DMS53 (cell line): ENCODE measurements around the gene TBC1D13.
"Not testable (repeated sequence)": the region's sequence is repeated elsewhere in the genome, so short reads cannot be mapped to it uniquely, and the experiment has no call there.

Source experiments
- DNase-seq: peaks from one replicate; lab custom pipeline; 2025; lab: John Stamatoyannopoulos, UW

Gene TBC1D13

GRCh38 chr9:128845186-128845931, 58.3 kb downstream of the TBC1D13 start:
- peak; percentile 70 for DNase-seq

DNA sequence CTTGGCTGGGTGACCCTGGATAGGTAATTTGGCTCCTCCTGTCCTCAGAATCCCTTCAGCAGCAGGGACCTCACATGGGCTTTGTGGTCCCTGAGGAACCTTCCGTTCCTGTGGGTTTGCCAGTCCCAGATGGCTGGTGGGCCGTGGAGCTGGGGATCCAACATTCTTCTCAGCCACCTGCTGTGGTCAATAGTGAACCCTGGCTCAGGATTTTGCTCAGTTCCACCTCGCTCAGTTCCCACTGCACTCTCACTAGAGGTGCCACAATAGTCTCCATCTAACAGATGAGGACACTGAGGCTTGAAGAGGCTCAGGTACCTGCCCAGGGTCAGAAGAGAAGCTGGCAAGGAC, 59.6 kb downstream of the TBC1D13 start:
- DNase-seq: no peak

- no peak for DNase-seq
Measured at GRCh38 chr9:128847803-128848202, 60.8 kb downstream of the TBC1D13 start.

DNA sequence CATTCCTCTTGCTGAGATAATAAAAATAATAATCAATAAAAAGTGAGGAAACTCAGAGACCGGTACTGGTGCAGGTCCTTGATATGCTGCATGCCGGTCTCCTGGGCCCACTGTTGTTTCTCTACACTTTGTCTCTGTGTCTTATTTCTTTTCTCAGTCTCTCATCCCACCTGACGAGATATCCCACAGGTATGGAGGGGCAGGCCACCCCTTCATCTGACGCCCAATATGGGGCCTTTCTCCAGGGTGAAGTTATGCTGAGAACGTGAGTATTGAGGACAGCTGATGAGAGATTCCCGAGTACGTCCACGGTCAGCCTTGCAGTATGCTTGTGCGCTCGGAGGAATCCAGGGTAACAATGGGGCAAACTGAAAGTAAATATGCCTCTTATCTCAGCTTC, 64.0 kb downstream of the TBC1D13 start:
- DNase-seq: not testable (repeated sequence)

DNA sequence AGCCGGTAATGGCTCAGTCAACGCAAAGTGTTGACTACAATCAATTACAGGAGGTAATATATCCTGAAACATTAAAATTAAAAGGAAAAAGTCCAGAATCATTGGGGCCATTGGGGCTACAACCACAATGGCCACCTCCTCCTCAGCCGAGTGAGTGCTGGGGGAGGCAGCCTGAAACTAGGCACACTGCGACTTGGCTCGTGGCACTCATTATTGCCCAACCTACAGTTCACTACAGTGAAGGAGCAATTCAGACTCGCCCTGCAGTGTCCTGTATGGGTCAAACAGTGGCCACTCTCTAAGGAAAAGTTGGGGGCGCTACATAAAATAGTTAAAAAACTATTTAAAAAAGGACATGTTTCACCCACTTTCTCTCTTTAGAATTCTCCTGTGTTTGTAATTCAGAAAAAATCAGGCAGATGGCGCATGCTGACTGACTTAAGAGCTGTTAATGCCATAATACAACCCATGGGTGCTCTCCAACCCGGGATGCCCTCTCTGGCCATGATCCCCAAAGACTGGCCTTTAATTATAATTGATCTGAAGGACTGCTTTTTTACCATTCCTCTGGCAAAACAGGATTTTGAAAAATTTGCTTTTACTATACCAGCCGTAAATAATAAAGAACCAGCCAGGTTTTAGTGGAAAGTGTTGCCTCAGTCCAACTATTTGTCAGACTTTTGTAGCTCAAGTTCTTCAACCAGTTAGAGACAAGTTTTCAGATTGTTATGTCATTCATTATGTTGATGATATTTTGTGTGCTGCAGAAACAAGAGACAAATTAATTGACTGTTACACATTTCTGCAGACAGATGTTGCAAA, 64.9 kb downstream of the TBC1D13 start:
- peak; percentile 66 for DNase-seq

- DNase-seq: not testable (repeated sequence)
Measured at GRCh38 chr9:128852646-128853045, 65.6 kb downstream of the TBC1D13 start.

DNA sequence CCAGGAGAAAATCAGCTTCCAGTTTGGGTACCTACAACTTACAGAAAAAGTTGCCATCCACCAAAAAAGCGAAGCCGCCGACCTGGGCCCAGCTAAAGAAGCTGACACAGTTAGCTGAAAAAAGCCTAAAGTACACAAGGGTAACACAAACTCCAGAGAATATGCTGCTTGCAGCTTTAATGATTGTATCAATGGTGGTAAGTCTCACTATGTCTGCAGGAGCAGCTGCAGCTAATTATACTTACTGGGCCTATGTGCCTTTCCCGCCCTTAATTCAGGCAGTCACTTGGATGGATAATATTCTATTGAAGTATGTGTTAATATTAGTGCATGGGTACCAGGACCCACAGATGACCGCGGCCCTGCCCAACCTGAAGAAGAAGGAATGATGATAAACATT, 67.4 kb downstream of the TBC1D13 start:
- DNase-seq: not testable (repeated sequence)

DNA sequence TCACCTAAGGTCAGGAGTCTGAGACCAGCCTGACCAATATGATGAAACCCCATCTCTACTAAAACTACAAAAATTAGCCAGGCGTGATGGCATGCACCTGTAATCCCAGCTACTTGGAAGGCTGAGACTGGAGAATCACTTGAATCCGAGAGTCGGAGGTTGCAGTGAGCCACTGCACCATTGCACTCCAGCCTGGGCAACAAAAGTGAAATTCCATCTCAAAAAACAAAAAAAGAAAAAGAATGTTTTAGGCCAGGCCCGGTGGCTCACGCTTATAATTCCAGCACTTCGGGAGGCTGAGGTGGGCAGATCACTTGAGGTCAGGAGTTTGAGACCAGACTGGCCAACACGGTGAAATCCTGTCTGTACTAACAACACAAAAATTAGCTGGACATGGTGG, 71.4 kb downstream of the TBC1D13 start:
- not testable (repeated sequence) for DNase-seq
